Myometrial cell (primary cell): ENCODE results near the gene MAPK9. TPM values are rescaled to one million over a fixed set of nuclear protein-coding genes. Genes with fewer than 3 reads are reported as not detected.

Experiments used
- total RNA-seq: library from RNA; depleted of rRNA; stranded (reverse); fragments of >200 nt; gene quantifications from 2 replicates; pipeline ENCODE4 v1.2.3, GENCODE V29; 2015

MAPK9 gene
- total RNA-seq, result 16.1 and 21.4 TPM in 2 replicates

GRCh38 chr5:180291943-180292831 is at the start of gene MAPK9:
TSS of gene MAPK9 (minus strand) at chr5:180292083. CDS start at chr5:180280561, 11,522 bp downstream.

GRCh38 chr5:180209137-180209581 is 82.7 kb downstream of the MAPK9 start, which contains the start of gene RASGEF1C:
TSS of gene RASGEF1C (minus strand) at chr5:180209211. CDS start at chr5:180138052, 71,159 bp downstream.

Other genes with a start within 250 kb of the MAPK9 start
- gene RNF130, start 220.3 kb downstream of the MAPK9 start, total RNA-seq, result 19.6 and 26.4 TPM in 2 replicates
- gene RASGEF1C, start 82.9 kb downstream of the MAPK9 start, total RNA-seq, result not detected in 2 replicates
- 64.9 and 101 TPM in 2 replicates for gene GFPT2, start 61.3 kb upstream of the MAPK9 start, total RNA-seq
- 5.8 and 6.0 TPM in 2 replicates for gene CNOT6, start 202.3 kb upstream of the MAPK9 start, total RNA-seq